Coronary artery (tissue), 2 donors: ENCODE results near the gene PON3.

Source experiments
- DNase-seq: peaks from one replicate; pipeline ENCODE4 v3.0.0-alpha.2; 2017; ENCODE audit warnings: low spot score
- H3K27ac ChIP-seq, 2 donors: fragments of 200-600 bp; sonication (generic); one replicate each; pipeline ENCODE4 v1.5.1; 2016 to 2019
- H3K4me3 ChIP-seq: fragments of 200-600 bp; sonication (generic); 2 replicates; pipeline ENCODE4 v1.5.1; 2016; ENCODE audit warnings: mild to moderate bottlenecking, moderate library complexity
- CTCF ChIP-seq: fragments of 200-600 bp; sonication (generic); IDR thresholded peaks from one replicate; pipeline ENCODE4 v1.5.1; 2019; ENCODE audit warnings: antibody characterized with exemption

The PON3 gene

GRCh38 chr7:95412075-95412474, 15.9 kb upstream of the PON3 start:
- no peak for DNase-seq
- no peak for TF ChIP-seq CTCF
- no peak overlapping the region for H3K4me3 ChIP-seq
- H3K27ac ChIP-seq, result no peak overlapping the region

GRCh38 chr7:95411666-95412065, 15.5 kb upstream of the PON3 start:
- DNase-seq, result no peak
- no peak overlapping the region for H3K4me3 ChIP-seq
- H3K27ac ChIP-seq, result no peak overlapping the region
- no peak for TF ChIP-seq CTCF

GRCh38 chr7:95411036-95411435, 14.9 kb upstream of the PON3 start:
- no peak for DNase-seq
- TF ChIP-seq CTCF, result no peak
- Histone ChIP-seq H3K4me3 (no peak overlapping the region), H3K27ac (no peak overlapping the region)

GRCh38 chr7:95407751-95408150, 11.6 kb upstream of the PON3 start:
- DNase-seq, result no peak
- Histone ChIP-seq H3K27ac (no peak overlapping the region), H3K4me3 (no peak overlapping the region)
- no peak for TF ChIP-seq CTCF

- Histone ChIP-seq H3K27ac (no peak overlapping the region), H3K4me3 (no peak overlapping the region)
- no peak for TF ChIP-seq CTCF
- no peak for DNase-seq
Measured at GRCh38 chr7:95405800-95406199, 9.6 kb upstream of the PON3 start.

GRCh38 chr7:95405208-95405607, 9.0 kb upstream of the PON3 start:
- no peak for DNase-seq
- Histone ChIP-seq H3K4me3 (no peak overlapping the region), H3K27ac (no peak overlapping the region)
- TF ChIP-seq CTCF, result no peak

GRCh38 chr7:95404316-95404865, 8.2 kb upstream of the PON3 start:
- TF ChIP-seq CTCF, result no peak
- no peak for DNase-seq

More at GRCh38 chr7:95404316-95404865, 8.2 kb upstream of the PON3 start:
- Histone ChIP-seq H3K4me3 (no peak overlapping the region), H3K27ac (no peak overlapping the region)
